Panc1 (cell line): ENCODE results near the gene KRT10. TPM values are rescaled to one million over a fixed set of nuclear protein-coding genes. Genes with fewer than 3 reads are reported as not detected.

Experiments
- ATAC-seq: fragments of 200-7000 bp; cut with Tn5 transposase; 2 replicates; pipeline ENCODE4 v1.9.1; 2020; ENCODE audit warnings: mild to moderate bottlenecking, moderate library complexity
- BruUV-seq: library from RNA; stranded (reverse); fragments of 400-500 nt; replicated peaks from 2 replicates; lab custom pipeline; 2021; lab: Mats Ljungman, UMichigan
- CTCF ChIA-PET: fragments of 300-600 bp; sonication (Branson Sonifier 250); formaldehyde crosslinking; loops from one replicate; lab custom pipeline; 2022; ENCODE audit warnings: antibody characterized with exemption; lab: Charles Lee
- POLR2A ChIA-PET: fragments of 300-600 bp; sonication (Branson Sonifier 250); formaldehyde crosslinking; loops from one replicate; lab custom pipeline; 2022; ENCODE audit warnings: antibody characterized with exemption; lab: Charles Lee
- DNase-seq: peaks from one replicate; pipeline ENCODE4 v3.0.0-alpha.2; 2010; ENCODE audit warnings: low read depth, low spot score
- H3K27ac ChIP-seq: 2 replicates; pipeline ENCODE4 v1.5.1; 2011; ENCODE audit warnings: mild to moderate bottlenecking, low read length, inconsistent platforms
- H3K27me3 ChIP-seq: fragments of 200-500 bp; sonication (Bioruptor generic); 2 replicates; pipeline ENCODE4 v1.6.0; 2014; ENCODE audit warnings: low read length, inconsistent platforms; ENCODE audit not compliant: control insufficient read depth, insufficient read depth
- H3K36me3 ChIP-seq: fragments of 200-500 bp; sonication (Bioruptor generic); 2 replicates; pipeline ENCODE4 v1.5.1; 2014; ENCODE audit warnings: inconsistent platforms, mild to moderate bottlenecking, low read length, moderate library complexity; ENCODE audit not compliant: control insufficient read depth, insufficient read depth
- H3K4me1 ChIP-seq: 2 replicates; pipeline ENCODE4 v1.5.1; 2011; ENCODE audit warnings: inconsistent platforms, mild to moderate bottlenecking, low read length, moderate library complexity; ENCODE audit not compliant: control insufficient read depth, insufficient read depth
- H3K4me3 ChIP-seq, 2 experiments: 2 replicates each; pipeline ENCODE4 v1.5.1; 2011 to 2012; ENCODE audit warnings: low read depth in 2 of 2, low read length in 2 of 2, mild to moderate bottlenecking in 2 of 2, inconsistent platforms in 1 of 2, moderate library complexity in 1 of 2
- H3K9me3 ChIP-seq: fragments of 200-500 bp; sonication (Bioruptor generic); 2 replicates; pipeline ENCODE4 v1.5.1; 2014; ENCODE audit warnings: low read depth, mild to moderate bottlenecking, inconsistent platforms, low read length, moderate library complexity; ENCODE audit not compliant: control insufficient read depth, insufficient read depth
- POLR2AphosphoS5 ChIP-seq: IDR thresholded peaks from 2 replicates; pipeline ENCODE4 v1.6.1; 2012; ENCODE audit warnings: mild to moderate bottlenecking, low read depth, low read length, moderate library complexity
- SIN3A ChIP-seq: IDR thresholded peaks from 2 replicates; pipeline ENCODE4 v1.6.1; 2012; ENCODE audit warnings: low read depth, mild to moderate bottlenecking, low read length, moderate library complexity, borderline replicate concordance; ENCODE audit not compliant: insufficient read depth
- TCF7L2 ChIP-seq: IDR thresholded peaks from 2 replicates; pipeline ENCODE4 v1.6.1; 2011; ENCODE audit warnings: mild to moderate bottlenecking, low read depth, low read length, inconsistent platforms
- in situ Hi-C: cut with HindIII; loops from 2 replicates; pipeline ENCODE4 v1.10.0; 2016; ENCODE audit warnings: low sequenced_read_pairs, low pct_unique_long_range_greater_than_20kb
- intact Hi-C: fragments of 100-400 bp; cut with micrococcal nuclease; formaldehyde crosslinking; loops from one replicate; pipeline ENCODE4 v1.10.0; 2022; ENCODE audit not compliant: unreplicated experiment
- total RNA-seq: library from RNA; stranded (reverse); gene quantifications from one replicate; pipeline ENCODE4 v1.2.1, GENCODE V29; 2021; ENCODE audit not compliant: unreplicated experiment
- TF ChIP-seq, protein P1 (sequence below): fragments of 450-650 bp; IDR thresholded peaks from 2 replicates; pipeline ENCODE4 v1.5.1; 2017; ENCODE audit warnings: mild to moderate bottlenecking
- TF ChIP-seq, protein P2 (sequence below), 2 experiments: IDR thresholded peaks; 2 replicates each; pipeline ENCODE4 v1.6.1; 2011 to 2012; ENCODE audit warnings: low read depth in 2 of 2, control low read depth in 1 of 2, low read length in 1 of 2, mild to moderate bottlenecking in 1 of 2, moderate library complexity in 1 of 2; ENCODE audit not compliant: insufficient read depth in 1 of 2

KRT10 gene
- total RNA-seq, 1 experiment from 2014 or later = 70.8 TPM

DNA sequence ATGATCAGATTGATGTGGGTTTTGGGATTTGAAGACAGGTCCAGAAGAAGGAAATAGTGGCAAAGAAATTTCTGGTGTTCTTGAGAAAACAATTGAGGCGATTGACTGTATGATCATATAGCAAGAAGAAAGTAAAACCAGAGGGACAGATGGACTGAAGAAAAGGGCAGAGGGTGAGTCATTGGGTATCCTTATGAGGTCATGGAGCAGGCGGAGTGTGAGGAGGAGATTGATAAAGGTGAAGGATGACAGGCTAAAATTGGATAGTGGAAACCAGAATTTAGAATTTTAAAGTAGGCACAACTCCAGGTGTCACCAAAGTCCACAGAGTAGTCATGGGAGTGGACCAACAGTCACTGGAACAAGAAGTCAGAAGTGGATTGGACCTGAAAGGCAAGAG lies 21.3 kb downstream of the KRT10 start:
- BruUV-seq = no TSS peak

DNA sequence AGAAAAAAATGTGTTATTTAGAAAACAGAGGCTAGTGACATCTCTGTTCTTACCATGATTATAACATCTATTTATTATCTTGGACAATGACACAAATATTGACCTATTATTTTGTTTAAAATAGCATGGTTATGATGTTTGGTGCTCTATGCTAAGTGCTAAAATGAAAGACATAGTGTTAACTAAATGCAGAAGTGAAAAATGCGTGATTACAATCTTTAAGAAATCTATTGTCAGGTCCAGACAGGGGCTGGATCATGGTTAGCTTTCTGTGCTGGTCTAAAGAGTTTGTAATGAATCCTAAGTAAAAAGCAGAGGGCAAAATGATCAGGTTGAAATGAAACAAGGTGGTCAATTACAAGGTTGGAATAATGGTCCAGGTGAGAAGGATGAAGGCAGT lies 22.0 kb downstream of the KRT10 start:
- Histone ChIP-seq H3K4me3 (no peak overlapping the region), H3K27ac (no peak overlapping the region), H3K27me3 (peaks cover 27% of the 10 kb centered on the region), H3K4me1 (peaks cover 5% of the 10 kb centered on the region), H3K36me3 (no peaks in the 10 kb centered on the region), H3K9me3 (no peaks in the 10 kb centered on the region)
- POLR2A ChIA-PET = no interaction called here
- CTCF ChIA-PET = no interaction called here
- intact Hi-C loops (loop anchor here (5.0 kb wide), 1 partner anchor 52 kb away; no protein-coding TSS in a partner anchor), in situ Hi-C loops (no loop called here)
- ATAC-seq (no peak), DNase-seq (no peak)
- no TSS peak for BruUV-seq
- TF ChIP-seq POLR2AphosphoS5 = no peak
- TF ChIP-seq, protein P1, sequence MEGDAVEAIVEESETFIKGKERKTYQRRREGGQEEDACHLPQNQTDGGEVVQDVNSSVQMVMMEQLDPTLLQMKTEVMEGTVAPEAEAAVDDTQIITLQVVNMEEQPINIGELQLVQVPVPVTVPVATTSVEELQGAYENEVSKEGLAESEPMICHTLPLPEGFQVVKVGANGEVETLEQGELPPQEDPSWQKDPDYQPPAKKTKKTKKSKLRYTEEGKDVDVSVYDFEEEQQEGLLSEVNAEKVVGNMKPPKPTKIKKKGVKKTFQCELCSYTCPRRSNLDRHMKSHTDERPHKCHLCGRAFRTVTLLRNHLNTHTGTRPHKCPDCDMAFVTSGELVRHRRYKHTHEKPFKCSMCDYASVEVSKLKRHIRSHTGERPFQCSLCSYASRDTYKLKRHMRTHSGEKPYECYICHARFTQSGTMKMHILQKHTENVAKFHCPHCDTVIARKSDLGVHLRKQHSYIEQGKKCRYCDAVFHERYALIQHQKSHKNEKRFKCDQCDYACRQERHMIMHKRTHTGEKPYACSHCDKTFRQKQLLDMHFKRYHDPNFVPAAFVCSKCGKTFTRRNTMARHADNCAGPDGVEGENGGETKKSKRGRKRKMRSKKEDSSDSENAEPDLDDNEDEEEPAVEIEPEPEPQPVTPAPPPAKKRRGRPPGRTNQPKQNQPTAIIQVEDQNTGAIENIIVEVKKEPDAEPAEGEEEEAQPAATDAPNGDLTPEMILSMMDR = no peak
- TF ChIP-seq, protein P2, sequence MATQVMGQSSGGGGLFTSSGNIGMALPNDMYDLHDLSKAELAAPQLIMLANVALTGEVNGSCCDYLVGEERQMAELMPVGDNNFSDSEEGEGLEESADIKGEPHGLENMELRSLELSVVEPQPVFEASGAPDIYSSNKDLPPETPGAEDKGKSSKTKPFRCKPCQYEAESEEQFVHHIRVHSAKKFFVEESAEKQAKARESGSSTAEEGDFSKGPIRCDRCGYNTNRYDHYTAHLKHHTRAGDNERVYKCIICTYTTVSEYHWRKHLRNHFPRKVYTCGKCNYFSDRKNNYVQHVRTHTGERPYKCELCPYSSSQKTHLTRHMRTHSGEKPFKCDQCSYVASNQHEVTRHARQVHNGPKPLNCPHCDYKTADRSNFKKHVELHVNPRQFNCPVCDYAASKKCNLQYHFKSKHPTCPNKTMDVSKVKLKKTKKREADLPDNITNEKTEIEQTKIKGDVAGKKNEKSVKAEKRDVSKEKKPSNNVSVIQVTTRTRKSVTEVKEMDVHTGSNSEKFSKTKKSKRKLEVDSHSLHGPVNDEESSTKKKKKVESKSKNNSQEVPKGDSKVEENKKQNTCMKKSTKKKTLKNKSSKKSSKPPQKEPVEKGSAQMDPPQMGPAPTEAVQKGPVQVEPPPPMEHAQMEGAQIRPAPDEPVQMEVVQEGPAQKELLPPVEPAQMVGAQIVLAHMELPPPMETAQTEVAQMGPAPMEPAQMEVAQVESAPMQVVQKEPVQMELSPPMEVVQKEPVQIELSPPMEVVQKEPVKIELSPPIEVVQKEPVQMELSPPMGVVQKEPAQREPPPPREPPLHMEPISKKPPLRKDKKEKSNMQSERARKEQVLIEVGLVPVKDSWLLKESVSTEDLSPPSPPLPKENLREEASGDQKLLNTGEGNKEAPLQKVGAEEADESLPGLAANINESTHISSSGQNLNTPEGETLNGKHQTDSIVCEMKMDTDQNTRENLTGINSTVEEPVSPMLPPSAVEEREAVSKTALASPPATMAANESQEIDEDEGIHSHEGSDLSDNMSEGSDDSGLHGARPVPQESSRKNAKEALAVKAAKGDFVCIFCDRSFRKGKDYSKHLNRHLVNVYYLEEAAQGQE (IDR thresholded peaks at IDR 0.05; ENCODE audit: insufficient read depth in 1 of 2, low read depth in 2 of 2, low read length in 1 of 2) = no peak
- no peak for TF ChIP-seq SIN3A
- no peak for TF ChIP-seq TCF7L2

More for the DNA sequence above, 21.3 kb downstream of the KRT10 start:
- Histone ChIP-seq H3K27me3 (peaks cover 30% of the 10 kb centered on the region), H3K4me3 (no peak overlapping the region), H3K9me3 (no peaks in the 10 kb centered on the region), H3K4me1 (peaks cover 5% of the 10 kb centered on the region), H3K27ac (no peak overlapping the region), H3K36me3 (no peaks in the 10 kb centered on the region)
- no peak for ATAC-seq
- TF ChIP-seq POLR2AphosphoS5 (no peak), SIN3A (no peak), TCF7L2 (no peak)
- TF ChIP-seq, protein P2 (IDR thresholded peaks at IDR 0.05; ENCODE audit: insufficient read depth in 1 of 2, low read depth in 2 of 2, low read length in 1 of 2) = no peak
- TF ChIP-seq, protein P1 = no peak
- no peak for DNase-seq
- in situ Hi-C loops = no loop called here
- intact Hi-C loops = loop anchor here (5.0 kb wide), 1 partner anchor 51 kb away; no protein-coding TSS in a partner anchor
- ChIA-PET POLR2A (no interaction called here), CTCF (interaction anchor here (0.7 kb wide), 1 partner anchor 720 kb away, joined by 4 read pairs; no protein-coding TSS in a partner anchor)
